Psoas muscle (tissue), 8 donors: Measurements from ENCODE around the gene SQOR. TPM values are rescaled to one million over a fixed set of nuclear protein-coding genes. Genes with fewer than 3 reads are reported as not detected.

Source experiments
- ATAC-seq, 4 donors: fragments of 200-7000 bp; cut with Tn5 transposase; one replicate each; pipeline ENCODE4 v1.9.1; 2020; ENCODE audit warnings: moderate library complexity in 3 of 4, mild to moderate bottlenecking in 2 of 4
- DNase-seq, 2 donors: peaks; one replicate each; pipeline ENCODE4 v3.0.0-alpha.2; 2020
- H3K27ac ChIP-seq: fragments of 200-600 bp; one replicate; pipeline ENCODE4 v1.8.0; 2022
- H3K27me3 ChIP-seq, 3 donors: fragments of 200-600 bp in 1 of 3; one replicate each; pipeline versions ENCODE4 v1.6.1 to v1.8.0; 2013 to 2022; ENCODE audit warnings: low read length in 2 of 3, mild to moderate bottlenecking in 2 of 3, moderate library complexity in 1 of 3; ENCODE audit not compliant: insufficient read depth in 3 of 3
- H3K36me3 ChIP-seq, 2 donors: fragments of 200-600 bp in 1 of 2; one replicate each; pipeline versions ENCODE4 v1.6.1 to v1.8.0; 2013 to 2022; ENCODE audit warnings: low read depth in 1 of 2, mild to moderate bottlenecking in 1 of 2, moderate library complexity in 1 of 2; ENCODE audit not compliant: insufficient read depth in 1 of 2
- H3K4me1 ChIP-seq: fragments of 200-600 bp; one replicate; pipeline ENCODE4 v1.8.0; 2022
- H3K4me3 ChIP-seq: fragments of 200-600 bp; one replicate; pipeline ENCODE4 v1.8.0; 2022; ENCODE audit warnings: mild to moderate bottlenecking
- H3K9me3 ChIP-seq: fragments of 200-600 bp; one replicate; pipeline ENCODE4 v1.8.0; 2022
- CTCF ChIP-seq: fragments of 200-600 bp; IDR thresholded peaks from one replicate; pipeline ENCODE4 v1.8.0; 2022; ENCODE audit warnings: antibody characterized with exemption
- WGBS, 3 donors: extraction: QIAGEN DNeasy Blood & Tissue Kit; methylation state at CpG; one replicate each; pipeline versions ENCODE4 v1.1.6 to v1.1.7; 2013; 5-methylcytosine and 5-hydroxymethylcytosine counted together
- intact Hi-C, 2 donors: fragments of 100-400 bp; cut with DNase I; formaldehyde crosslinking; loops; one replicate each; pipeline versions ENCODE4 v1.11.0 to v1.14.2; 2022
- polyA plus RNA-seq, 3 donors: library from polyadenylated mRNA; stranded (reverse); fragments of 200-250 nt; gene quantifications; one replicate each; pipeline ENCODE4 v1.2.3, GENCODE V29; 2013
- total RNA-seq, 4 donors: library from RNA; stranded (reverse); fragmentation: NEBNext Ultra II Directional in 2 of 4; extraction: Animal tissue kit (Norgen Biotek cat#: 25700) in 2 of 4; gene quantifications; one replicate each; pipeline versions ENCODE4 v1.2.1 to v1.2.4, GENCODE V29; 2021 to 2023
- donor health status: healthy with polysubstance abuse.
- donor health status: DM: no; HTN: no; CAD: no; lungs with moderate emphysema.
- donor health status: Bipolar disorder and iron deficiency.
- donor health status: healthy.
- donor health status: DM: yes; HTN: yes; CAD: no.
- donor health status: DM: no; HTN: no; CAD: no.
- donor health status: DM: no; HTN: no; CAD: no.
- donor health status: DM: yes; HTN: yes; CAD: no.

Gene SQOR
- total and polyA plus RNA-seq, 7 donors, result 46.5 to 174 (median 142) TPM

- Histone ChIP-seq H3K4me1 (no peaks in the 10 kb centered on the region), H3K27me3 (no peaks in the 10 kb centered on the region), H3K27ac (no peak overlapping the region), H3K9me3 (no peaks in the 10 kb centered on the region), H3K36me3 (peaks cover 17 to 100% of the 10 kb centered on the region in 2 donors), H3K4me3 (no peak overlapping the region)
- intact Hi-C loops, result no loop called here
- DNase-seq (no peak), ATAC-seq (no peak)
- TF ChIP-seq CTCF, result no peak
- WGBS, 3 donors, result 67 to 77% (median 74%) methylated on average over 4 of the region's 4 CpGs
These were observed 43.8 kb downstream of the SQOR start for GRCh38 chr15:45678459-45679178.

GRCh38 chr15:45684533-45684932 lies 49.7 kb downstream of the SQOR start:
- Histone ChIP-seq H3K4me1 (no peaks in the 10 kb centered on the region), H3K36me3 (peaks cover 19 to 100% of the 10 kb centered on the region in 2 donors), H3K27me3 (no peaks in the 10 kb centered on the region), H3K4me3 (no peak overlapping the region), H3K27ac (no peak overlapping the region), H3K9me3 (no peaks in the 10 kb centered on the region)
- DNase-seq (no peak), ATAC-seq (no peak)
- no peak for TF ChIP-seq CTCF
- intact Hi-C loops, result no loop called here
- 86 to 93% (median 93%) methylated on average over 2 of the region's 2 CpGs for WGBS, 3 donors

- Histone ChIP-seq H3K27me3 (no peaks in the 10 kb centered on the region), H3K4me1 (no peaks in the 10 kb centered on the region), H3K9me3 (no peaks in the 10 kb centered on the region), H3K27ac (no peak overlapping the region), H3K36me3 (peaks cover 16 to 98% of the 10 kb centered on the region in 2 donors), H3K4me3 (no peak overlapping the region)
- 91 to 98% (median 93%) methylated on average over 4 of the region's 4 CpGs for WGBS, 3 donors
- intact Hi-C loops, result no loop called here
- DNase-seq (no peak), ATAC-seq (no peak)
- no peak for TF ChIP-seq CTCF
These were observed 54.8 kb downstream of the SQOR start for GRCh38 chr15:45689616-45690015.

- H3K36me3 ChIP-seq, result peaks cover 14 to 97% of the 10 kb centered on the region in 2 donors
- no peak overlapping the region for H3K27ac ChIP-seq
- 70 to 78% (median 72%) methylated on average over 6 of the region's 6 CpGs for WGBS, 3 donors
- intact Hi-C loops, result no loop called here
- ATAC-seq (peak in 1 of 4 donors; percentile 16), DNase-seq (no peak)
- H3K4me3 ChIP-seq, result no peak overlapping the region
- no peaks in the 10 kb centered on the region for H3K9me3 ChIP-seq
- H3K4me1 ChIP-seq, result no peaks in the 10 kb centered on the region
- no peaks in the 10 kb centered on the region for H3K27me3 ChIP-seq
- no peak for TF ChIP-seq CTCF
These were observed 55.9 kb downstream of the SQOR start for GRCh38 chr15:45690581-45691260.
